Ammon's horn (tissue), 1 donor: ENCODE measurements around the gene TINCR.

ENCODE experiments used
- DNase-seq: peaks from one replicate; pipeline ENCODE4 v3.0.0-alpha.2; 2016; ENCODE audit warnings: low spot score

TINCR gene

GRCh38 chr19:5588906-5589676 lies 21.3 kb upstream of the TINCR start:
- DNase-seq: no peak

DNA sequence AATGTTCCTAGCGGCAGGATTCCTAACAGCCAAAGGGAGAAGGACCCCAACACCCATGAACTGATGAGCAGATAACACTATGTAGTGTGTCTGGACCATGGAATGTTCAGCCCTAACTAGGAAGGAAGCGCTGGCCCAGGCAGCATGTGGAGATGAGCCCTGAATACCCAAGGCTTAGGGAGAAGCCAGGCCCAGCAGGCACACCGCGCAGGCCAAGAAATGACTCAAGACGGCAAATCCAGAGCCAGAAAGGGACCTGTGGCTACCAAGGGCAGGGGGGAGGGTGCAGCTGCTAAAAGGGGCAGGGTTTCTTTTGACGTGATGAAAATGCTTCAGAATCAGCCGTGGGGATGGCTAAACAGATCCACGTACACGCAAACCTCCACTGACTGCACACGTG lies 20.7 kb upstream of the TINCR start:
- peak; percentile 48 for DNase-seq

DNA sequence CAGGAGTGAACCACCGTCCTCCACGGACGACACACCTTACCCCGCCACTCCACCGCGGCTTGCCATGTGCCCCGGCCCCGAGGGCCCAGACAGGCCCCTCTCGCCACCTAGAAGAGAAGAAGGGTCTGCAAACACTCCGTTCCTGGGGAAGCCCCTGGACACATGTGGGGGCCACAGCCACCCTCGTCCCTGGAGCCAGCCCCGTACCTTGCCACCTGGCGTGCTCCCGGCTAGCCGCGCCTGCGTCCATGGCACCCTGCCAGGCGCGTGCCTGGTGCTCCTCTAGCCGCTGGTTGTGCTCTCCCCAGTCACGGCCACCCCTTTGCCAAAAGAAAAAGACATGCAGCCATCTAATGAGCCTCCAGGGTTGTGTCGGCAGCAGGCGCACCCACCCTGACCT lies 19.9 kb upstream of the TINCR start:
- DNase-seq: no peak

GRCh38 chr19:5587071-5587455 lies 19.3 kb upstream of the TINCR start:
- no peak for DNase-seq

GRCh38 chr19:5586300-5587070 lies 18.7 kb upstream of the TINCR start:
- no peak for DNase-seq

DNA sequence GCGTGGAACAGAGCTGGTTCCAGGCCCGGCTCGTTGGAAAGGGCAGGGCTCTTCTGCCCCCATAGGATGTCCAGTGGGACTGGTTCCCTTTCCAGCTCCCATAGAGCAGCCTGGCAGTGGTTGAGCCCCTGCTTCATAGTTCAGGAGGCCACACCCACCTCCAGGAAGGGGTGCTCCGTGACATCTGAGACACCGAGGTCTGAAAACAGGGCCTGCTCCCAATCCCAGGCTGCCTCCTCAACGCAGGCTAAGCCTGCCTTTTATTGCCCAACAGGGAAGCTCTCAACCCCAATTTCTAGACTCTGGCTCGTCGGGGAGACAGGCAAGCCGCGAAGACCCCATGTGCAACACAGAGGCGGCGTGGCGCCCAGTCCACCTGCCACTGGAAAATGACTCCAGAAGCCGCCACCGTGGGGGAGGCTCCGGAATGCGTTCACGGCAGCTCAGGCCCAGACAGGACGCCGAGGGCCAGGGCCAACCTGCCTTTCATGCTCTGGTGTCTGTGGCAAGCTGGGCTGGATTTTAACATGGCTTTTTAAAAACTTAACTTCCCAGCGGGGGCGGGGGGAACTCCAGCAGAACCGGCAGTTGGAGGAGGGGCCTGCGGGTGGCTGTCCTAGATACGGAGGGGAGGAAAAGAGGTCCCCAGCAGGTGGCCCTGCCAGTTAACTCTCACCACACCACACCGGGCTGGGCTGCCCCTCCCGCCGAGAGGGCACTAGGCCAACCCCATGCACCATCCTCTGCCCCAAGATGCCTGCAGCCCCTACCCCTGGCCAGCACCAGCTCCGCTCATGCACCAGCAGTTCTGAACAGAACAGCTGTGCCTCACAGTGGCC lies 17.9 kb upstream of the TINCR start:
- DNase-seq: peak; percentile 56

DNA sequence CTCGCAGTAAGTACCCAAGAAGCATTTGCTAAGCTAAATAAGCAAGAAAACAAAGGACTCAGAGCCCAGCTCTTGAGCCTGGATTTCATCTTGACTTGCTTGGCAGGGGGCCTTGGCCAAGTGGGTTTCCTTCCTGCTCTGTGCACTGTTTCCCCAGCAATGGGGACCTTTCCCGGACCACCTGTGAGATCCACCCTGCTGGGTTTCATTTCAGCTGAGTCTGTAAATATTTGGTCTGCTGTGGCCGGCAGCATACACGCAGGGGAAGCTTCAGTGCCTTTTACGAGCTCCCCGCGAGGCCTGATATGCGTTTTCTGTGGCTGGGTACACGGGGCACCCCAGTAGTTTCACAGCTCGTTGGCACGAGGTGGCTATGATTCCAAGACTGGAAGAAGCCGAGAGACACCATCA lies 12.4 kb upstream of the TINCR start:
- no peak for DNase-seq

GRCh38 chr19:5579697-5580096 lies 11.9 kb upstream of the TINCR start:
- no peak for DNase-seq

GRCh38 chr19:5579286-5579685 lies 11.5 kb upstream of the TINCR start:
- no peak for DNase-seq

- DNase-seq: peak; percentile 59
Observed at GRCh38 chr19:5578097-5578846, 10.5 kb upstream of the TINCR start.

DNA sequence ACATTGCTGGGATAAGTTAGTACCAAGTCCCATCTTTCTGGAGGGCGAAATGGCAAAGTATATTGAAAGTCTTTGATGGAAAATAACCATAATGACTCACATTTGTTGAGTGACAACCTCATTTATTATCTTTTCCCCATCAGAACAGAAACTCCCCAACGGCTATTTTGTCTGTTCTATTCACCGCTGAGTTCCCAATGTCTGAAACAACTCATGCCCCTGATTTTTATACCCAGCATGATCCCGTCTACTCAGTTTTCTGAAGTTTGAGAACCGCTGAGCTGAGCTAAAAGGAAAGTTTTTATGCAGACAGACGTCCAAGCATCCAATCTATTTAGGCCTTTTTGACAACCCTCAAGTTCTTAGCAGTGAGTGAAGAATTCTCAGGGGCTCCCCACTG lies 7.8 kb upstream of the TINCR start:
- no peak for DNase-seq

DNA sequence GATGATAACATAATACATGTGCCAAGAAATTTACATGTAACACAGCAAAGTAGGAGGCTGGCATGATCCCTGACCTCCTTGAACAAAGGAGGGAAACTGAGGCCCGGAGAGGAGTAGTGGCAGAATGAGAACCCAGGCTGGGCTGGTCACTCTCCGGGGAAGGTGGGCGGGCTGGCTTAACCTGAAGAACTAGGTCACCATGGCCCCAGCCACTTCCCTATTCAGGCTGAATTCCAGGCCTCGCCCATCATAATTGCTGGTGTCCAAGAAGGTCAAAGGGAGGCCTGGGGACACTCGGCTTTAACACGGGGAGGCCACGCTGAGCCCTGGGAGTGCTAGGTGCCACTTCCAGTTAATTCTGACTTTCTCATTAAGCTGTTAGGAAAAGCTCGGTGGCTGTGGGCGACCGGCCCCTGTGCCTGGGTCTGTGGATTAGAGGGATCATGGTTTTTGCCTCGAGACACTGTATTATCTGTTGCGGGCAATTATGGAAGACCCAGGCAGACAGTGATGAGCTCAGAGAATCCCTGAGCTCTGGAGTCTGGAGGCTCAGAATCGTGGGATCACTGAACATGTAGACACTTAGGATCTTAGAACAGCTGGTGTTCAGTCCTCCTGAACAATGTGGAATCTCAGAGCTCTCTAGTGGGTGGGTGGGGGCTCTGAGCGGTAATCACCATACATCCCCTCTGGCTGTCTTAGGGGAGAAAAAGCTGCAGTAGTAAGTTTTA lies 5.0 kb upstream of the TINCR start:
- DNase-seq: no peak

- no peak for DNase-seq
Observed at GRCh38 chr19:5571777-5572176, 4.0 kb upstream of the TINCR start.

GRCh38 chr19:5567970-5568407 lies 236 bp upstream of the TINCR start:
- no peak for DNase-seq

- DNase-seq: no peak
Observed at GRCh38 chr19:5564930-5565329, 2.8 kb downstream of the TINCR start.

DNA sequence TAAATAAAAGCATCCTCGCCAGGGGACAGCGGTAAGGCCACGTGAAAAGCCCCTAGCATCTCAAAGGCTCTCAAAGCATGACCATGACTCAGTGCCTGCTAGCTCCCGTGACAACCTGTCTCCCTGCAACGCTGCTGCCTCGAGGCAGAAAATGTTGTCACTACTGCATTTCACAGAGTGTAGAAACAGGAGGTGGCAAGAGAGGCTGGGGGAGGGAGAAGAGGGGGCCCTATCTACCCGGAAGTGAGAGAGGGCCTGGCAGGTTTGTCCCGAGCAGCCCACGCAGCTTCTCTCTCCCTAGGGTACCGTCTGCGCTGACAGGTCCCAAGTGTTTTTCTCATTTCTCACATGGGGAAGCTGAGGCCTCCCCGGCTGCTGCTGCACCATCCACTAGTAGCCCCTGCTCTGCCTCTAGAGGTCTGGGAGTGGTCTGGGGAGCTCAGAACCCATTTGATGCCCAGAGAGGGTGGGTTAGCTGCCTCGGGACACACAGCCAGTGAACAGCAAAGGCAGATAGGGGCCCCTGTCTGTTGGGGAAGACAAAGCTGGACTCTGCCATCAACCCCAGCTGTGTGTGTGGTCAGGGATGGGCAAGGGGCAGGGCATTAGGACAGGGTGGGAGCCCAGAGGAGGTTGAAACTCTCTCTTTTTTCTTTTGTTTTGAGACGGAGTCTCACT lies 3.7 kb downstream of the TINCR start:
- DNase-seq: no peak

DNA sequence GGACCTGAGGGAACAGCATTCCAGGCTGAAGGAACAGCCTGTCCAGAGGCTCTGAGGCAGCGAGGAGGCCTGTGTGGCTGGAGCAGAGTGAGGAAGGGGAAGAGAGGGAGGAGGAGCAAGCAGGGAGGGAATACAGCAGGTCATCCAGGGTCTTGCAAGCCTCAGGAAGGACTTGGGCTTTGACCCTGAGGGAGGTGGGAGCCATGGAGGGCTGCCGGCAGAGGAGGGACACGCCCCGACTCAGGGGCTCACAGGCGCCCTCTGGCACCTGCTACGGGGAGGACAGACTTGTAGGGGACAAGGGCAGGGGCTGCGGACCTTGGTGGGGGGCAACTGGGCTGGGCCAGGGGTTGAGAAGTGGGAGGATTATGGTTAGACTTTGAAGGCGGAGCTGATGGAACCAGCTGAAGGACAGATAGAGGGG lies 4.7 kb downstream of the TINCR start:
- DNase-seq: no peak

DNA sequence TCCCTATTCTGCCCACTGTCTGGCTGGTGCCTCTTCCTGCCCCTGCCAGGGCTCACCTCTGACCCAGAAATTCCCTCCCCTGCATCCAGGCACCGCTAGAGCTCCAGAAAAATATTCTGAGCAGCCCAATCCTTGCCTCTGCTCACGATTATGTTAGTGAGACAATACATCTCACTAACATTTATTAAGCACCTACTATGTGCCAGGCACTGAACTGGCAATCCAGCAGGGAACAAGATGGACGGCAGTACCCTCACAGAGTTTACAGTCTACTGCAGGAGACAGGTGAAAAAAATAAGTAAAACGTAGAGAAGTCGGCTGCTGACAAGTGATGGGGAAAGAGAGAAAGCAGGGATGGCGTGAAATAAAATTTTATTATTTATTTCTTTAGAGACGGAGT lies 5.5 kb downstream of the TINCR start:
- DNase-seq: no peak

GRCh38 chr19:5561559-5561958 lies 6.2 kb downstream of the TINCR start:
- no peak for DNase-seq

- no peak for DNase-seq
Observed at GRCh38 chr19:5560156-5560555, 7.6 kb downstream of the TINCR start.

- DNase-seq: no peak
Observed at GRCh38 chr19:5559804-5560133, 8.0 kb downstream of the TINCR start.
